Measurements from ENCODE around the gene SLIT3.

The SLIT3 gene

DNA sequence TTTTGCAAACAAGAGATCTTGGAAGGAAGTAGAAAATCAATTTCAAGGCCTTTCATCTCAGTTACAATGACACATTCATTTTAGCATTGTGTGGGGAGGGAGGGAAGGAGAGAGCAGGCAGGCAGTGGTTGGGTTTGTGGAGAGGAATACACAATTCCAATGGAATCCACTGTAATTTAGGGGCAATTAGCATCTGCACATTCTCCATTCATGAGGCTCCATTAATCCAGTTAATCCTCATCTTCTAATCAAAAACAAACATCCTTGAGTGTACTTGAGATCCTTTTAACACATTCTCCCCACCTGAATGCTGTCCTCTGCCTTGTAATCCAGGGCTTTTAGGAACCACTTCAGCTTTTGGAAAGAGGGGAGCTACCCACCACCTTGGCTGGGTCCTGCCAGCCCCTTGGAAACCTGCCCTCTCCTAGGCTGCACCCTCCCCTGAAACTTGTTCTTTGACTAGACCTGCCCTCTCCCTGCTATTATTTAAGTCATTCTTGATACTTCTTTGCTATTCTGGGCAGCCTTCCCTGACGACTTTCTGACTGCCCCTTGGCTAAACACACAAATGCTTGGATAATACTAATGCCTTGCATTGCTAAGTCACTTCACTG is 271.2 kb downstream of the SLIT3 start:
- H3K4me3 ChIP-seq (ENCODE audit: low read length) = no peak overlapping the region
- DNase-seq (ENCODE audit: low read depth, low spot score) = no peak

DNA sequence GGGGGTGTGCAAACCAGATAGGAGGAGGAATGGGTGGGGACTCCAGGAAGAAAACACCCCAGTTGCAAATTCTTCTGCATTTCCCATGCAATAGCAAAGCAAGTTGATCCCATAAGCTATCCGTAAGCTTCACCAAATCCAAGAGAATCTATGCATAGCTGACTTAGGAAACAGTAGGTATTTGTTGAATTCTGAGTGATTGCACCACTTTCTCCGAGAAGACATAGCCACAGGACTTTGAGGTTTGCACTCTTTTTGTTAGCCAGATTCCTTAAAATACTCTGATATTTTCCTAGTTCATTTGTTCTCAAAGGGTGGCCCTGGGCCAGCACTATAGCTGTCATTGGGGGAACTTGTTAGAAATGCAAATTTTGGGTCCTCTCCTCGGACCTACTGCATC is 271.9 kb downstream of the SLIT3 start:
- H3K4me3 ChIP-seq (ENCODE audit: low read length) = no peak overlapping the region
- DNase-seq (ENCODE audit: low read depth, low spot score) = no peak

DNA sequence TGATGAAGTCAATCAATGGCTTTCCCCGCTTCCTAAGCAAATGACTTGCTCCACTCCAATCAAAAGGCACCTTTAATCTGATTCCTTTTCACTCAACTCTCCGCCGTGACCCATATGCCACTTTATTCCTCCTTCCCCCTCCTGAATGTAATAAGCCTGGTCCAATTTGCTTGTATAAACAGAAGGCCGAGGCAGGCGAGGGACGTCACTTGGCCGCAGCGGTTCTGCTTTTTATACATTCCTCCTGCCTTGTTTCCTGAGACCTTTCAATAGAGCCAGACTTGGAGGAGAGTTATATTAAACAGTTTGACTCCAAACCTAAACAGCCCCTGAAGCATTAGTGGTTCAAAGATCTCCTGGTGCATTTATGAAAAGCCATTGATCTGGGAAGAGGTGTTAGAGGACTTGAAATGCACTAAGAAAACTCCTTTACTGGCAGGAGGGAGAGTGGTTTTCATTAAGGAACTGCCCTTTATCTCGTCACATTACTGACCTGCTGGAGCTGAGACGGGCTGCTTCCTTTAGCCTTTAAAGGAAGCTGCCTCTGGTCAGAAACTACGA is 273.4 kb downstream of the SLIT3 start:
- H3K4me3 ChIP-seq (ENCODE audit: low read length) = no peak overlapping the region
- DNase-seq (ENCODE audit: low read depth, low spot score) = no peak

GRCh38 chr5:169025491-169025890 is 275.4 kb downstream of the SLIT3 start:
- H3K4me3 ChIP-seq (ENCODE audit: low read length) = no peak overlapping the region
- DNase-seq (ENCODE audit: low read depth, low spot score) = no peak

- DNase-seq (ENCODE audit: low read depth, low spot score) = no peak
- H3K4me3 ChIP-seq (ENCODE audit: low read length) = no peak overlapping the region
These were observed 276.5 kb downstream of the SLIT3 start for GRCh38 chr5:169024421-169024820.

GRCh38 chr5:169022718-169023117 is 278.2 kb downstream of the SLIT3 start:
- DNase-seq (ENCODE audit: low read depth, low spot score) = no peak
- H3K4me3 ChIP-seq (ENCODE audit: low read length) = no peak overlapping the region

DNA sequence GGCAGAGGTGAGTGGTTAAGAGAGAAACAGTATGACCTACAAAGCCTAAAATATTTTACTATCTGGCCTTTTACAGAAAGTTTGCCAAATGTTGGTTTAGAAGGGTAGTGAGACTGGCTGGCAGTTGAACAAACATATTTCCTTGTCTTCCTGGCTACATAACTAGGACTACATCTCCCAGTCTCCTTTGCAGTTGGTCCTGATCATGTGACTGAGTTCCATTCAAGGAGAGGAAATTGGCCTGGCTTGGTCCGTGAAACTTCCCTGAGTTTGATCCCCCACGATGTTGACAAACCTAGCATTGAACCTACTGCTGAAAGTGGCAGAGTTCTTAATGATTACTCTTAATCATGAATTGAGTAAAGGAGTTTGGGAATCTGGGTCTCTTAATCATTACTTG is 280.8 kb downstream of the SLIT3 start:
- peak; percentile 2 for DNase-seq (ENCODE audit: low read depth, low spot score)
- no peak overlapping the region for H3K4me3 ChIP-seq (ENCODE audit: low read length)

- DNase-seq (ENCODE audit: low read depth, low spot score) = no peak
- H3K4me3 ChIP-seq (ENCODE audit: low read length) = no peak overlapping the region
These were observed 282.0 kb downstream of the SLIT3 start for GRCh38 chr5:169018925-169019324.

DNA sequence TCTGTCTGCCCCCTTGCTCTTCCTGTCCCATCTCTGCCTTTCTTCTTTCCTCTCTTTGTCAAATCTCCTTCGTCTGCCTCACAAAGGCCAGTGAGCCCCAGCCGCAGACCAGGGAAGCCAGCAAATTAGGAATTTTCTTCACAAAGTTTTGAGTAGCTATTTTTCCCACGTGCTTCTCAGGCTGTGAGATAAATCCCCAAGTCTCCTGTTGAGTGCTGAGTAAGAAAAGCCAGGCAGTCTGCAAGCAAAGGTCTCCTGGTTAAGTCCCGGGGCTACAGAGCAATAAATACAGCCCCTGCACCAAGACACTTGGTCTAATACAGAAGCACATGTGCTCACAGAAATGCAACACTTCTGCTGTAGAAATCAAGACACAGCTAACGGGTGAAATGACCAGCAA is 284.9 kb downstream of the SLIT3 start:
- no peak for DNase-seq (ENCODE audit: low read depth, low spot score)
- H3K4me3 ChIP-seq (ENCODE audit: low read length) = no peak overlapping the region

- H3K4me3 ChIP-seq (ENCODE audit: low read length) = no peak overlapping the region
- no peak for DNase-seq (ENCODE audit: low read depth, low spot score)
These were observed 287.1 kb downstream of the SLIT3 start for GRCh38 chr5:169013846-169014245.

GRCh38 chr5:169013208-169013728 is 287.7 kb downstream of the SLIT3 start:
- no peak for DNase-seq (ENCODE audit: low read depth, low spot score)
- H3K4me3 ChIP-seq (ENCODE audit: low read length) = no peak overlapping the region

GRCh38 chr5:169012450-169012849 is 288.5 kb downstream of the SLIT3 start:
- DNase-seq (ENCODE audit: low read depth, low spot score) = no peak

DNA sequence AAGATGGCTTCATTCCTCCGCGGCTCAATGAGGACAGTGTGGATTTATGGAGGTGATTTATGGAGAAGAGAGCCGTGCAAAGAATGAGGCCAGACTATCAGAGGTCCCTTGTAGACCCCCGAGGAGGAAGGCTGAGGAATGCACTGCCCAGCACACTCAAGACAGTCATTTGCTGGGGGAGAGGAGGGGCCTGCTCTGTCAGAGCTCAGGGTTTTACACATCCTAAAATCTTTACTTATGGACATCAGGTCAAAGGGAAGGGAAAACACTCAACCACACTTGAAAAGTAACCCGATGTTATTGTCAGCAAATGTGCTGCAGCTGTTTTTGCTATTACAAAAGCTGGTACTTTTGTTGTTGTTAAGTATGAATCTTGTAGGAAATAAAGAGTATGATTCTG is 289.5 kb downstream of the SLIT3 start:
- no peak for DNase-seq (ENCODE audit: low read depth, low spot score)
- no peak overlapping the region for H3K4me3 ChIP-seq (ENCODE audit: low read length)

More at GRCh38 chr5:169012450-169012849, 288.5 kb downstream of the SLIT3 start:
- H3K4me3 ChIP-seq (ENCODE audit: low read length) = no peak overlapping the region

DNA sequence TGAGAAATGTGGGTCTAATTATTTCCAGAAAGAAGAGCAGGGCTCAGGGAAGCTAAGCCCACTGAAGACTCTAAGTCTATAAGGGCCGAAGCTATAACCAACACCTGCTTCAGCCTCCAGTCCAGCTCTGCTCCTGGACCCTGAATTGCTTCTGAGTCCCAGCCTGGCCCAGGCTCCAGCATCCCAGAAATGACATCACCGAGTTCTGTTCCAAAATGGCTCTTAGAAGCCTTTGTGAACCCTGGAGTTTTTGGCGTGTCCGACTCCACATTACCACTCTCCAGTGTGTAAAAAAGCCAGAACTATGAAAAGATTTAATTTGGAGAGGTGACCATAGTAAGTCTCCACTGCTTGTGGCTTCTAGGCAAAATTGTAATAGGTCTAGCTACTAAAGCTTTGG is 289.9 kb downstream of the SLIT3 start:
- no peak overlapping the region for H3K4me3 ChIP-seq (ENCODE audit: low read length)
- DNase-seq (ENCODE audit: low read depth, low spot score) = no peak

DNA sequence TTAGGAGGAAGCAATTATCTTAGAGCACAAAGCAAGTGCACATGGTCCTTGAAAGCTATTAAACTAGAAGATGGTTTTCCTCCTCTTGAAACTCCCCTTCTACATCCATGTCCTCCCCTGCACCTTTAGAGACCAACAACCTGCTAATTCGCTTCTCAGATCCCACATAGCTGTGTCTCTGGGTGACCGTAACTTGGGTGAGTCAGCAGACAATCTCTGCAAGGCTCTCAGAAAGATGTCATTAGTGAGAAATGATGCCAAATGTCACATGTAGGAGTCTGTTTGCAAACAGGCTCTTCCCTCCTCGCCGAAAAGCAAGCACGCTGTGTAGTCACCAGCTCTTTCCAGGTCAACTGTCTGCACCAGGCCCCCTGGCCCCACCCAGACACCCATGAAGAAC is 291.8 kb downstream of the SLIT3 start:
- no peak overlapping the region for H3K4me3 ChIP-seq (ENCODE audit: low read length)
- no peak for DNase-seq (ENCODE audit: low read depth, low spot score)

DNA sequence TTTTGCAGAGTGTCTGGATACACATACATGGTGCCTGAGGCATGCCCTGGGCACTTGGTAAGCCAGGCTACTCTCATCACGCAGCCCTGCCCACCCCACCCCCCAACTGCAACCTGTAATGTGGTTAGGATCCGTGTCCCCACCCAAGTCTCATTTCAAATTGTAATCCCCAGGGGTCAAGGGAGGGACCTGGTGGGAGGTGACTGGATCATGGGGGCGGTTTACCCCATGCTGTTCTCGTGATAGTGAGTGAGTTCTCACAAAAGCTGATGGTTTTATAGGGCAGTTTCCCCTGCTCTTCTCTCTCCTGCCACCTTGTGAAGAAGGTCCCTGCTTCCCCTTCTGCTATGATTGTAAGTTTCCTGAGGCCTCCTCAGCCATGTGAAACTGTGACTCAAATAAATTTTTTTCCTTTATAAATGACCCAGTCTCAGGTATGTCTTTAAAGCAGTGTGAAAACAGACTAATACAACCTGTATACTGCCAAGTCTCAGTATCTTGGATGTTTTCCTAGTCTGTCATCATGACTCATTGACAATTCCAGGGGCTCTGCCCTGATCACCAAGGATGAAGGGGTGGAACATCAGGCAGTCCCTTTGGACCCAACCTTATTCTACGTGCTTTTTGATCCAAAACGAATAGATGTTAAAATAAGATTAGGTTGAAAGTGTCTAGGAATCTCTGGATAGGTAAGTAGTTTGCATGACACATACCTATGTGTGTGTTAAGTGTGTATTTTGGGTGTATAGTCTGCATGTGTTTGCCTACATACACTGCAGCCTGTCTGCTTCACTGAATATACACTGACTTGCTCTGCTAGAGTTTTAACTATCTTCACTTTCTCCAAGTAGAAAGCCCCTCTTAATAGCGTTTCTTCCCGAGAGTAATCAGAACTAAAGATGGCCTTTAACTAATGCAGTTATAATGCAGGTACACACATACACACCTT is 293.8 kb downstream of the SLIT3 start:
- no peak overlapping the region for H3K4me3 ChIP-seq (ENCODE audit: low read length)
- DNase-seq (ENCODE audit: low read depth, low spot score) = no peak

- no peak for DNase-seq (ENCODE audit: low read depth, low spot score)
- H3K4me3 ChIP-seq (ENCODE audit: low read length) = no peak overlapping the region
These were observed 296.4 kb downstream of the SLIT3 start for GRCh38 chr5:169004551-169004950.

DNA sequence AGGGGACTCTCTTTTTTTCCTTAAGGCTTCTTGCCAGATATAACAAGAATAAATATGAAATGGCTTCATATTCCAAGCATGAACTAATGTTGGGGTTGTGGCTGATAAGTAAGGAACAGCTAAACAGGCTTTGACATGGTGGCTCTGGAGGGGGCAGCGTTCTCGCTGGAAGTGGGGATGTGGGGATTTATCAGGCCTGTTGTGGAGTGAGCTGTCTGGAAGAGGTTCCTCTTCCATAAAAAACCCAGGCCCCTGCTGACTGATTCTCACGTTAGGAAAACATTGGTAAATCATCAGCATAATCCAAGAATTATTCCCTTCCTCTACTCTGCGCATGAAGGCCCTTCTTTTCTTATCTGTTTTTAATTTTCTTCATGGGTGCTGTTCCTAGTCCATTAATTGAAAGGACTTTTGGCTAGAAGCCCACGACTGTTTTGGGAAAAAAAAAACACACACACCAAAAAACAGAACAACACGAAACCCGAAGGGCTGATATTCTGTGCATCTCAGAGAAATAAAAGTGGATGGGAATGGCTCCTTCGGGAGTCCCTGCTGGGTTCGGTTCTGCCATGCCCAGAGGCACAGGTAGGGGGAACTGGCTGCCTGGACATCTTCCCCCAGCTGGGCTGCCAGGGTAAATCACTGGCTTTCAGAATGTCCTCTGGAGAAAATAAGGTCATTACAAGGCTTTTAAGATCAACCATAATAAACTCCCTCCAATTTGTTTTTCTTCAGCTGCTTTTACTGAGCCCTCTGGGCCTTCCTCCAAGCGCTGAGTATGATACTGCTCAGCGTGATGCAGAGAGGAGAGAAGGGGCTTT is 297.0 kb downstream of the SLIT3 start:
- DNase-seq (ENCODE audit: low read depth, low spot score) = no peak

DNA sequence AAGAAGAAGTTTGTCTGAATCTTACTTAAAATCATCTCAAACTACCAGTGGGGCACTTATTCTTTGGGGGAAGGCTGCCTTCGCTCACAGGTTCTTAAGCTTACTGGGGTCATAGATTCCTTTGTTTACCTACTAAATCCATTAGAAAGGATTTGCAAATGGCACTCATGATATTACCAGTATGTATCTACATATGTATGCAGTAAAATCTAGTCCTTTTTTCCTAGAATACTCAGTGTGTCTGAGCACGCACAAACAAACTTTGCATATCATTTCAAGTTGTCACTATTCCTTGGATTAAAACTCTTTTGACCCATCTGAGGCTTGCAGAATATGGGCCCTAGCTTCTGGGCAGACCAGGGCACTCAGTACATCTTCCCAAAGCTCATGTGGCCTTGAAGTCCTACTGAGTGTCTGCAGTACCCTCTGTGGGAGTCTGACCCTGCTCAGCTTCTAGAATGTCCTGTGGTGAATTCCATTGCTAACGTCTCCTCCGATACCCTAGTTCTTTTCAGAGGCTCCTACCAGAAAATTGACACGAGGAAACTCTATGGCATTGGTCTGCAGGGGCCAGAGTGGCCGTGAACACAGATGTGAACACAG is 297.9 kb downstream of the SLIT3 start:
- H3K4me3 ChIP-seq (ENCODE audit: low read length) = no peak overlapping the region
- DNase-seq (ENCODE audit: low read depth, low spot score) = no peak

More for the DNA sequence above, 297.0 kb downstream of the SLIT3 start:
- no peak overlapping the region for H3K4me3 ChIP-seq (ENCODE audit: low read length)

Measured in Jurkat, Clone E6-1 (cell line).